WTC11 (cell line): ENCODE measurements around the gene CCDC28B. TPM values are rescaled to one million over a fixed set of nuclear protein-coding genes. Genes with fewer than 3 reads are reported as not detected.

Source experiments
- ATAC-seq: fragments of 200-7000 bp; cut with Tn5 transposase; 2 replicates; pipeline ENCODE4 v1.10.0; 2021; ENCODE audit warnings: mild to moderate bottlenecking, moderate library complexity
- CTCF ChIA-PET: fragments of 300-600 bp; sonication (Branson Sonifier 250); formaldehyde crosslinking; loops from one replicate; lab custom pipeline; 2021; ENCODE audit warnings: antibody characterized with exemption; lab: Charles Lee
- POLR2A ChIA-PET: fragments of 350-600 bp; sonication (Branson Sonifier 250); formaldehyde crosslinking; loops from one replicate; lab custom pipeline; 2021; ENCODE audit warnings: antibody characterized with exemption; lab: Charles Lee
- DNase-seq: peaks from one replicate; pipeline ENCODE4 v3.0.0; 2021; ENCODE audit warnings: low spot score
- H3K27ac Mint-ChIP-seq: 2 replicates; pipeline ENCODE4 v1.8.0; 2021; ENCODE audit warnings: mixed read lengths
- H3K27me3 Mint-ChIP-seq: 2 replicates; pipeline ENCODE4 v1.8.0; 2021; ENCODE audit warnings: low read depth, mild to moderate bottlenecking, moderate library complexity, mixed read lengths
- H3K36me3 Mint-ChIP-seq: 2 replicates; pipeline ENCODE4 v1.8.0; 2021; ENCODE audit warnings: mixed read lengths
- H3K4me1 Mint-ChIP-seq: 2 replicates; pipeline ENCODE4 v1.8.0; 2022; ENCODE audit warnings: mixed read lengths
- H3K4me3 Mint-ChIP-seq: 2 replicates; pipeline ENCODE4 v1.8.0; 2021; ENCODE audit warnings: mild to moderate bottlenecking, moderate library complexity, mixed read lengths
- H3K9me3 Mint-ChIP-seq: 2 replicates; pipeline ENCODE4 v1.8.0; 2021; ENCODE audit warnings: mixed read lengths
- ATF1 ChIP-seq: sonication (generic); formaldehyde crosslinking; IDR thresholded peaks from 2 replicates; pipeline ENCODE4 v1.8.1; 2023; ENCODE audit warnings: mild to moderate bottlenecking, moderate library complexity, missing genetic modification reagents
- EMX1 ChIP-seq: fragments of 250-450 bp; sonication (Bioruptor Pico); IDR thresholded peaks from 2 replicates; pipeline ENCODE4 v1.8.0; 2021; ENCODE audit warnings: mild to moderate bottlenecking
- FOXK1 ChIP-seq: sonication (generic); formaldehyde crosslinking; IDR thresholded peaks from 2 replicates; pipeline ENCODE4 v1.8.0; 2022; ENCODE audit warnings: mild to moderate bottlenecking, moderate library complexity, missing genetic modification reagents
- GABPB1 ChIP-seq: sonication (generic); formaldehyde crosslinking; IDR thresholded peaks from 2 replicates; pipeline ENCODE4 v1.8.1; 2023; ENCODE audit warnings: mild to moderate bottlenecking, missing genetic modification reagents
- JAZF1 ChIP-seq: fragments of 250-450 bp; sonication (Bioruptor Pico); IDR thresholded peaks from 2 replicates; pipeline ENCODE4 v1.9.0; 2021; ENCODE audit warnings: moderate library complexity, mild to moderate bottlenecking, inconsistent platforms
- SP1 ChIP-seq: sonication (generic); formaldehyde crosslinking; conservative IDR thresholded peaks from 2 replicates; pipeline ENCODE4 v1.8.1; 2022; ENCODE audit warnings: missing genetic modification reagents
- TEAD1 ChIP-seq: sonication (generic); formaldehyde crosslinking; IDR thresholded peaks from 2 replicates; pipeline ENCODE4 v1.8.0; 2022; ENCODE audit warnings: mild to moderate bottlenecking, missing genetic modification reagents
- TEAD4 ChIP-seq: sonication (generic); formaldehyde crosslinking; IDR thresholded peaks from 2 replicates; pipeline ENCODE4 v1.8.0; 2022; ENCODE audit warnings: mild to moderate bottlenecking, missing genetic modification reagents
- ZBTB21 ChIP-seq: sonication (generic); formaldehyde crosslinking; IDR thresholded peaks from 2 replicates; pipeline ENCODE4 v1.8.1; 2023; ENCODE audit warnings: mild to moderate bottlenecking, missing genetic modification reagents, borderline replicate concordance
- ZNF138 ChIP-seq: sonication (generic); formaldehyde crosslinking; conservative IDR thresholded peaks from 2 replicates; pipeline ENCODE4 v1.8.1; 2022; ENCODE audit warnings: mild to moderate bottlenecking, moderate library complexity, missing genetic modification reagents
- ZNF219 ChIP-seq: sonication (generic); formaldehyde crosslinking; IDR thresholded peaks from 2 replicates; pipeline ENCODE4 v1.8.0; 2023; ENCODE audit warnings: missing genetic modification reagents, mild to moderate bottlenecking, borderline replicate concordance
- ZNF263 ChIP-seq: sonication (generic); formaldehyde crosslinking; IDR thresholded peaks from 2 replicates; pipeline ENCODE4 v1.8.1; 2022; ENCODE audit warnings: low read depth, mild to moderate bottlenecking, moderate library complexity, missing genetic modification reagents
- ZNF423 ChIP-seq: fragments of 250-450 bp; sonication (Bioruptor Pico); IDR thresholded peaks from 2 replicates; pipeline ENCODE4 v2.1.2; 2022; ENCODE audit warnings: mild to moderate bottlenecking, moderate library complexity
- total RNA-seq: library from RNA; stranded (reverse); gene quantifications from 3 replicates; pipeline ENCODE4 v1.2.3, GENCODE V29; 2021
- TF ChIP-seq, protein P1 (sequence below): sonication (generic); formaldehyde crosslinking; IDR thresholded peaks from 2 replicates; pipeline ENCODE4 v1.8.1; 2022; ENCODE audit warnings: low read depth, mild to moderate bottlenecking, moderate library complexity, missing genetic modification reagents, borderline replicate concordance
- TF ChIP-seq, protein P2 (sequence below): sonication (generic); formaldehyde crosslinking; IDR thresholded peaks from 2 replicates; pipeline ENCODE4 v1.8.1; 2022; ENCODE audit warnings: missing genetic modification reagents, borderline replicate concordance
- TF ChIP-seq, protein P3 (sequence below): sonication (generic); formaldehyde crosslinking; IDR thresholded peaks from 2 replicates; pipeline ENCODE4 v1.8.0; 2023; ENCODE audit warnings: missing genetic modification reagents, mild to moderate bottlenecking, borderline replicate concordance
- TF ChIP-seq, protein P4 (sequence below): fragments of 250-450 bp; sonication (Bioruptor Pico); IDR thresholded peaks from 2 replicates; pipeline ENCODE4 v1.9.0; 2021; ENCODE audit warnings: moderate library complexity, mild to moderate bottlenecking, inconsistent platforms, borderline replicate concordance
- TF ChIP-seq, protein P5 (sequence below): sonication (generic); formaldehyde crosslinking; IDR thresholded peaks from 2 replicates; pipeline ENCODE4 v1.8.0; 2023; ENCODE audit warnings: mild to moderate bottlenecking, missing genetic modification reagents
- TF ChIP-seq, protein P6 (sequence below): fragments of 250-450 bp; sonication (Bioruptor Pico); IDR thresholded peaks from 2 replicates; pipeline ENCODE4 v1.8.0; 2021; ENCODE audit warnings: mild to moderate bottlenecking

CCDC28B gene
- total RNA-seq, 1 experiment from 2014 or later: 34.4 TPM

DNA sequence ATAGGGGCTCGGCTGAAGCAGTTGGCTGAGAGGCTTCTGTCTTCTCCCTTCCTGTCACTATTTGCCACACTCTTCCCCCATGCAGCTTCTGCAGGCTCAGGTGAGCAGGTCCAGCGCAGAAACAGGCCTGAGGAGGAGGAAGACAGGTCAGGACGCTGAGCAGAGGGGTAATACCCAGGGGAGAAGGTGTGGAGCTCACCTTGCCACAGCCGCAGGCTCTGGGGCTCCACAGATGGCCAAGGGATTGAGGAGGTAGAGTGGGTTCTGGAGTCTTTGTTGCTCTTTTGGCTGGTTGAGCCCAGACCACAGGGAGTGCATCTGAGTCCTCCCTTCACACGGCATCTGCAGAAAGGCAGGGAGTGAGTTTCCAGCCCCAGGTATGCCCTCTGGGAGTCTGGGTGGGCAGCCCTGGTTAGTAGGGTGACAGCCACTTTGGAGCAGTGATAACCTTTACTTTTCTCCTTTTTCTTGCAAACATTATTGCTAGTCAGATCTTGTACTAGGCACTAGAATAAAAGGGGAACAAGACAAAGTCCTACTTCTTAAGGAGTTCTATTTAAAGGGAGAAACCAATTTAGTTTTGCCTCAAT, 31.5 kb downstream of the CCDC28B start:
- ATAC-seq (no peak), DNase-seq (no peak)
- ChIA-PET CTCF (interaction anchor here (1.3 to 3.1 kb wide), 2 partner anchors 16 kb away, joined by 4 to 10 read pairs; no protein-coding TSS in a partner anchor), POLR2A (no interaction called here)
- Mint-ChIP-seq H3K27me3 (no peaks in the 10 kb centered on the region), H3K27ac (peak overlapping the region; percentile 45; the same call in 1 of the 2 replicates), H3K36me3 (peaks cover 48% of the 10 kb centered on the region), H3K9me3 (no peaks in the 10 kb centered on the region), H3K4me1 (peaks cover 5% of the 10 kb centered on the region)
- no peak for TF ChIP-seq TEAD4 (CRISPR knock-in tag)
- TF ChIP-seq ZNF138 (CRISPR knock-in tag): no peak
- TF ChIP-seq ZNF423 (CRISPR knock-in tag): no peak
- TF ChIP-seq, protein P1, sequence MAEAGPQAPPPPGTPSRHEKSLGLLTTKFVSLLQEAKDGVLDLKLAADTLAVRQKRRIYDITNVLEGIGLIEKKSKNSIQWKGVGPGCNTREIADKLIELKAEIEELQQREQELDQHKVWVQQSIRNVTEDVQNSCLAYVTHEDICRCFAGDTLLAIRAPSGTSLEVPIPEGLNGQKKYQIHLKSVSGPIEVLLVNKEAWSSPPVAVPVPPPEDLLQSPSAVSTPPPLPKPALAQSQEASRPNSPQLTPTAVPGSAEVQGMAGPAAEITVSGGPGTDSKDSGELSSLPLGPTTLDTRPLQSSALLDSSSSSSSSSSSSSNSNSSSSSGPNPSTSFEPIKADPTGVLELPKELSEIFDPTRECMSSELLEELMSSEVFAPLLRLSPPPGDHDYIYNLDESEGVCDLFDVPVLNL (CRISPR knock-in tag): no peak
- TF ChIP-seq ZNF263 (CRISPR knock-in tag): no peak
- TF ChIP-seq TEAD1 (CRISPR knock-in tag): no peak
- TF ChIP-seq ZBTB21 (CRISPR knock-in tag): no peak
- TF ChIP-seq, protein P2, sequence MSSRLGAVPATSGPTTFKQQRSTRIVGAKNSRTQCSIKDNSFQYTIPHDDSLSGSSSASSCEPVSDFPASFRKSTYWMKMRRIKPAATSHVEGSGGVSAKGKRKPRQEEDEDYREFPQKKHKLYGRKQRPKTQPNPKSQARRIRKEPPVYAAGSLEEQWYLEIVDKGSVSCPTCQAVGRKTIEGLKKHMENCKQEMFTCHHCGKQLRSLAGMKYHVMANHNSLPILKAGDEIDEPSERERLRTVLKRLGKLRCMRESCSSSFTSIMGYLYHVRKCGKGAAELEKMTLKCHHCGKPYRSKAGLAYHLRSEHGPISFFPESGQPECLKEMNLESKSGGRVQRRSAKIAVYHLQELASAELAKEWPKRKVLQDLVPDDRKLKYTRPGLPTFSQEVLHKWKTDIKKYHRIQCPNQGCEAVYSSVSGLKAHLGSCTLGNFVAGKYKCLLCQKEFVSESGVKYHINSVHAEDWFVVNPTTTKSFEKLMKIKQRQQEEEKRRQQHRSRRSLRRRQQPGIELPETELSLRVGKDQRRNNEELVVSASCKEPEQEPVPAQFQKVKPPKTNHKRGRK (CRISPR knock-in tag): no peak
- no peak for TF ChIP-seq JAZF1 (CRISPR knock-in tag)
- TF ChIP-seq, all 79 proteins: peak for 0
- no peak overlapping the region for H3K4me3 Mint-ChIP-seq

DNA sequence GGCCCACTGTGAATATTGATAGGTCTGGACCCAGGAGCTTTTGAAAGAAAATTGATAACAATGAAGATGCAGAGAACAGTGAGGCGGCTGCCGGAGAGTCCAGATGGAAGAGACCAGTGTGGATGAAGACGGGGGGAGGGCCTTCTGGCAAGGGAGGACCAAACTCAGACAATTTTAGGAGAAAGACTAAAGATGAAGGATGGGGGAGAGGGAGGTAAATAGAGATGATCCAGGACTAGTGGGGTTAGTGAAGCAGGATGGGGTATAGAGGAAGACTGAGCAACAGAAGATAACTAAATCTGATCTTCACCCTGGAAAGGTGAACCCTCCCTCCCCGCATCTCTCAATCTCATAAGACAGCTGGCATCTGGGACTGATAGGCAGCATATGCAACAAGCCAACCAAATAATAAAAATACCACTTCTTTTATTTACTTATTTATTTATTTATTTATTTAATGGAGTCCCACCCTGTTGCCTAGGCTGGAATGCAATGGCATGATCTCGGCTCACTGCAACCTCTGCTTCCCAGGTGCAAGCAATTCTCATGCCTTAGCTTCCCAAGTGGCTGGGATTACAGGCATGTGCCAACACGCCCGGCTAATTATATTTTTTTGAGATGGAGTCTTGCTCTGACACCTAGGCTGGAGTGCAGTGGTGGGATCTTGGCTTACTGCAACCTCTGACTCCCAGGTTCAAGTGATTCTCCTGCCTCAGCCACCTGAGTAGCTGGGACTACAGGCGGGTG, 32.3 kb downstream of the CCDC28B start:
- Mint-ChIP-seq H3K4me1 (peaks cover 5% of the 10 kb centered on the region), H3K4me3 (no peak overlapping the region), H3K27me3 (no peaks in the 10 kb centered on the region), H3K36me3 (peaks cover 42% of the 10 kb centered on the region), H3K27ac (peak overlapping the region; percentile 87; the same call in 1 of the 2 replicates), H3K9me3 (no peaks in the 10 kb centered on the region)
- no peak for ATAC-seq
- POLR2A ChIA-PET: no interaction called here
- CTCF ChIA-PET: interaction anchor here (0.8 to 3.1 kb wide), 2 partner anchors 15 to 17 kb away, joined by 3 to 10 read pairs; no protein-coding TSS in a partner anchor
- no peak for DNase-seq
- TF ChIP-seq, protein P2 (CRISPR knock-in tag): no peak
- TF ChIP-seq, protein P3, sequence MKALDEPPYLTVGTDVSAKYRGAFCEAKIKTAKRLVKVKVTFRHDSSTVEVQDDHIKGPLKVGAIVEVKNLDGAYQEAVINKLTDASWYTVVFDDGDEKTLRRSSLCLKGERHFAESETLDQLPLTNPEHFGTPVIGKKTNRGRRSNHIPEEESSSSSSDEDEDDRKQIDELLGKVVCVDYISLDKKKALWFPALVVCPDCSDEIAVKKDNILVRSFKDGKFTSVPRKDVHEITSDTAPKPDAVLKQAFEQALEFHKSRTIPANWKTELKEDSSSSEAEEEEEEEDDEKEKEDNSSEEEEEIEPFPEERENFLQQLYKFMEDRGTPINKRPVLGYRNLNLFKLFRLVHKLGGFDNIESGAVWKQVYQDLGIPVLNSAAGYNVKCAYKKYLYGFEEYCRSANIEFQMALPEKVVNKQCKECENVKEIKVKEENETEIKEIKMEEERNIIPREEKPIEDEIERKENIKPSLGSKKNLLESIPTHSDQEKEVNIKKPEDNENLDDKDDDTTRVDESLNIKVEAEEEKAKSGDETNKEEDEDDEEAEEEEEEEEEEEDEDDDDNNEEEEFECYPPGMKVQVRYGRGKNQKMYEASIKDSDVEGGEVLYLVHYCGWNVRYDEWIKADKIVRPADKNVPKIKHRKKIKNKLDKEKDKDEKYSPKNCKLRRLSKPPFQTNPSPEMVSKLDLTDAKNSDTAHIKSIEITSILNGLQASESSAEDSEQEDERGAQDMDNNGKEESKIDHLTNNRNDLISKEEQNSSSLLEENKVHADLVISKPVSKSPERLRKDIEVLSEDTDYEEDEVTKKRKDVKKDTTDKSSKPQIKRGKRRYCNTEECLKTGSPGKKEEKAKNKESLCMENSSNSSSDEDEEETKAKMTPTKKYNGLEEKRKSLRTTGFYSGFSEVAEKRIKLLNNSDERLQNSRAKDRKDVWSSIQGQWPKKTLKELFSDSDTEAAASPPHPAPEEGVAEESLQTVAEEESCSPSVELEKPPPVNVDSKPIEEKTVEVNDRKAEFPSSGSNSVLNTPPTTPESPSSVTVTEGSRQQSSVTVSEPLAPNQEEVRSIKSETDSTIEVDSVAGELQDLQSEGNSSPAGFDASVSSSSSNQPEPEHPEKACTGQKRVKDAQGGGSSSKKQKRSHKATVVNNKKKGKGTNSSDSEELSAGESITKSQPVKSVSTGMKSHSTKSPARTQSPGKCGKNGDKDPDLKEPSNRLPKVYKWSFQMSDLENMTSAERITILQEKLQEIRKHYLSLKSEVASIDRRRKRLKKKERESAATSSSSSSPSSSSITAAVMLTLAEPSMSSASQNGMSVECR: no peak
- no peak for TF ChIP-seq ATF1
- TF ChIP-seq SP1 (CRISPR knock-in tag): no peak
- TF ChIP-seq GABPB1: no peak
- TF ChIP-seq, protein P4, sequence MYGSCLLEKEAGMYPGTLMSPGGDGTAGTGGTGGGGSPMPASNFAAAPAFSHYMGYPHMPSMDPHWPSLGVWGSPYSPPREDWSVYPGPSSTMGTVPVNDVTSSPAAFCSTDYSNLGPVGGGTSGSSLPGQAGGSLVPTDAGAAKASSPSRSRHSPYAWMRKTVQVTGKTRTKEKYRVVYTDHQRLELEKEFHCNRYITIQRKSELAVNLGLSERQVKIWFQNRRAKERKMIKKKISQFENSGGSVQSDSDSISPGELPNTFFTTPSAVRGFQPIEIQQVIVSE (CRISPR knock-in tag): no peak
- TF ChIP-seq, protein P5, sequence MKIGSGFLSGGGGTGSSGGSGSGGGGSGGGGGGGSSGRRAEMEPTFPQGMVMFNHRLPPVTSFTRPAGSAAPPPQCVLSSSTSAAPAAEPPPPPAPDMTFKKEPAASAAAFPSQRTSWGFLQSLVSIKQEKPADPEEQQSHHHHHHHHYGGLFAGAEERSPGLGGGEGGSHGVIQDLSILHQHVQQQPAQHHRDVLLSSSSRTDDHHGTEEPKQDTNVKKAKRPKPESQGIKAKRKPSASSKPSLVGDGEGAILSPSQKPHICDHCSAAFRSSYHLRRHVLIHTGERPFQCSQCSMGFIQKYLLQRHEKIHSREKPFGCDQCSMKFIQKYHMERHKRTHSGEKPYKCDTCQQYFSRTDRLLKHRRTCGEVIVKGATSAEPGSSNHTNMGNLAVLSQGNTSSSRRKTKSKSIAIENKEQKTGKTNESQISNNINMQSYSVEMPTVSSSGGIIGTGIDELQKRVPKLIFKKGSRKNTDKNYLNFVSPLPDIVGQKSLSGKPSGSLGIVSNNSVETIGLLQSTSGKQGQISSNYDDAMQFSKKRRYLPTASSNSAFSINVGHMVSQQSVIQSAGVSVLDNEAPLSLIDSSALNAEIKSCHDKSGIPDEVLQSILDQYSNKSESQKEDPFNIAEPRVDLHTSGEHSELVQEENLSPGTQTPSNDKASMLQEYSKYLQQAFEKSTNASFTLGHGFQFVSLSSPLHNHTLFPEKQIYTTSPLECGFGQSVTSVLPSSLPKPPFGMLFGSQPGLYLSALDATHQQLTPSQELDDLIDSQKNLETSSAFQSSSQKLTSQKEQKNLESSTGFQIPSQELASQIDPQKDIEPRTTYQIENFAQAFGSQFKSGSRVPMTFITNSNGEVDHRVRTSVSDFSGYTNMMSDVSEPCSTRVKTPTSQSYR (CRISPR knock-in tag): no peak
- TF ChIP-seq ZNF219 (CRISPR knock-in tag): no peak
- TF ChIP-seq, protein P6, sequence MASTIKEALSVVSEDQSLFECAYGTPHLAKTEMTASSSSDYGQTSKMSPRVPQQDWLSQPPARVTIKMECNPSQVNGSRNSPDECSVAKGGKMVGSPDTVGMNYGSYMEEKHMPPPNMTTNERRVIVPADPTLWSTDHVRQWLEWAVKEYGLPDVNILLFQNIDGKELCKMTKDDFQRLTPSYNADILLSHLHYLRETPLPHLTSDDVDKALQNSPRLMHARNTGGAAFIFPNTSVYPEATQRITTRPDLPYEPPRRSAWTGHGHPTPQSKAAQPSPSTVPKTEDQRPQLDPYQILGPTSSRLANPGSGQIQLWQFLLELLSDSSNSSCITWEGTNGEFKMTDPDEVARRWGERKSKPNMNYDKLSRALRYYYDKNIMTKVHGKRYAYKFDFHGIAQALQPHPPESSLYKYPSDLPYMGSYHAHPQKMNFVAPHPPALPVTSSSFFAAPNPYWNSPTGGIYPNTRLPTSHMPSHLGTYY: no peak
- TF ChIP-seq EMX1 (CRISPR knock-in tag): no peak
- no peak for TF ChIP-seq FOXK1 (CRISPR knock-in tag)
